Measurements from ENCODE around the gene BCAS1. TPM values are rescaled to one million over a fixed set of nuclear protein-coding genes. Genes with fewer than 3 reads are reported as not detected.

Gene BCAS1
- total and polyA plus RNA-seq, 12 donors, result 0.07 to 2.3 (median 0.13) TPM; not detected in 7

DNA sequence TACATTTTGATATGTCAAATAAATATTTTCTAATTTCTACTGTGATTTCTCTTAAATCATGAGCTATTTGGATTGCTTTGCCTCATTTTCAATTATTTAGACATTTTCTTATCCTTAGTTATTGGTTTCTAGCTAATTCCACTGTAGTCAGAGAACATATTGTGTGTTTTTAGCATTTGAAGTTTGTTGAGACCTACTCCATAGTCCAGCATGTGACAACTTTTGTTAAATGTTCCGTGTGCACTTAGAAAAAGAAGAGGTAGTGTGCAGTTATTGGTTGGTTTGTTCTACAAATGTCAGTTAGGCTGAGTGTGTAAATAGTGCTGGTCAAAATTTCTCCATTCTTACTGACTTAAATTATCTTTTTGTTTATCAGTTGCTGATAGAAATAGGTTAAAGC is 138.8 kb downstream of the BCAS1 start:
- 71 to 75% (median 74%) methylated on average over 1 of the region's 1 CpG for WGBS, 4 donors

DNA sequence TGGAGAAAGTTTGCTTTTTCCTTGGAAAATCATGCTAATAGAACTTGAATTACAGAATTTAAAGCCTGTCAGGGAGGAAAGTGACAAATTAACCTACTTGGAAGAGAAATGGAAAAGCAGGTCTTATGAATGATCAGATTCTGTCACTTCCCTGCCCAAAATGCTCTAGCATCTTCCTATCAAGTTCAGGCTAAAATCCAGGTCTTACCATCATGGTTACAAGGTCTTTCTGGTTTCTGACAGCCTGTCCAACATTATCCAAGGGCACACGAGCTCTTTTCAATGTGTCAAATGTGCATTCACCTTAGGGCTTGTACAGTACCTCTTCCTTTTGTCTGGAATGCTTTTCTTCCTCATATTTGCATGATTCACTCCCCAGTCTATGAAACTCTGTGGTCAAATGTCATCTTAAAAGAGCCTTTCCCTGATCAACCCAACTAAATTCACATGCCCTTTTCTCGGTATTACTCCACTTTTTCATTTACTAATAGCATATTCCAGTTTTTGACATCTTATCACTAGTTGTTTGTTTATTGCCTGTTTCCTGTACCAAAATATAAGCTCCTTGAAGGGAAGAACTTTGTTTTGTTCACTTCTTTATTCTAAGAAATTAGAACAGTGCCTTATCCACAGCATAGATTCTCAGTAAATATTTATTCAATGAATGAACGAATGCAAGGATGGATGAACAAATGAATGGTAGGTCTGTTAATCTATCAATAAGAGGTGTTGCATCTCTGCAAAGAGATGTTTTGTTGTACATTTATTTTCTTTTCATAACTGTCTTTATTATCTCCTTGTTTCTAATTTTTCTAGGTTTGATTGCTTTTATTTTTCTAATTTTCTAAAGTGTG is 139.5 kb downstream of the BCAS1 start:
- H3K27ac ChIP-seq, result no peak overlapping the region
- WGBS, 4 donors, result 52 to 64% (median 58%) methylated on average over 3 of the region's 3 CpGs

More for the DNA sequence above, 138.8 kb downstream of the BCAS1 start:
- intact Hi-C loops (cut with DNase I), result no loop called here
- Histone ChIP-seq H3K36me3 (replicated peaks in 1 of 2) (no peaks in the 10 kb centered on the region), H3K9me3 (replicated peaks in 1 of 3) (no peaks in the 10 kb centered on the region), H3K4me1 (replicated peaks in 1 of 2) (peaks cover 0 to 21% of the 10 kb centered on the region in 2 donors), H3K27me3 (no peaks in the 10 kb centered on the region), H3K27ac (no peak overlapping the region), H3K4me3 (no peak overlapping the region)
- no peak for DNase-seq
- TF ChIP-seq POLR2A (IDR thresholded peaks at IDR 0.05), result no peak
- TF ChIP-seq, protein P1, sequence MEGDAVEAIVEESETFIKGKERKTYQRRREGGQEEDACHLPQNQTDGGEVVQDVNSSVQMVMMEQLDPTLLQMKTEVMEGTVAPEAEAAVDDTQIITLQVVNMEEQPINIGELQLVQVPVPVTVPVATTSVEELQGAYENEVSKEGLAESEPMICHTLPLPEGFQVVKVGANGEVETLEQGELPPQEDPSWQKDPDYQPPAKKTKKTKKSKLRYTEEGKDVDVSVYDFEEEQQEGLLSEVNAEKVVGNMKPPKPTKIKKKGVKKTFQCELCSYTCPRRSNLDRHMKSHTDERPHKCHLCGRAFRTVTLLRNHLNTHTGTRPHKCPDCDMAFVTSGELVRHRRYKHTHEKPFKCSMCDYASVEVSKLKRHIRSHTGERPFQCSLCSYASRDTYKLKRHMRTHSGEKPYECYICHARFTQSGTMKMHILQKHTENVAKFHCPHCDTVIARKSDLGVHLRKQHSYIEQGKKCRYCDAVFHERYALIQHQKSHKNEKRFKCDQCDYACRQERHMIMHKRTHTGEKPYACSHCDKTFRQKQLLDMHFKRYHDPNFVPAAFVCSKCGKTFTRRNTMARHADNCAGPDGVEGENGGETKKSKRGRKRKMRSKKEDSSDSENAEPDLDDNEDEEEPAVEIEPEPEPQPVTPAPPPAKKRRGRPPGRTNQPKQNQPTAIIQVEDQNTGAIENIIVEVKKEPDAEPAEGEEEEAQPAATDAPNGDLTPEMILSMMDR (IDR thresholded peaks at IDR 0.05), result no peak

DNA sequence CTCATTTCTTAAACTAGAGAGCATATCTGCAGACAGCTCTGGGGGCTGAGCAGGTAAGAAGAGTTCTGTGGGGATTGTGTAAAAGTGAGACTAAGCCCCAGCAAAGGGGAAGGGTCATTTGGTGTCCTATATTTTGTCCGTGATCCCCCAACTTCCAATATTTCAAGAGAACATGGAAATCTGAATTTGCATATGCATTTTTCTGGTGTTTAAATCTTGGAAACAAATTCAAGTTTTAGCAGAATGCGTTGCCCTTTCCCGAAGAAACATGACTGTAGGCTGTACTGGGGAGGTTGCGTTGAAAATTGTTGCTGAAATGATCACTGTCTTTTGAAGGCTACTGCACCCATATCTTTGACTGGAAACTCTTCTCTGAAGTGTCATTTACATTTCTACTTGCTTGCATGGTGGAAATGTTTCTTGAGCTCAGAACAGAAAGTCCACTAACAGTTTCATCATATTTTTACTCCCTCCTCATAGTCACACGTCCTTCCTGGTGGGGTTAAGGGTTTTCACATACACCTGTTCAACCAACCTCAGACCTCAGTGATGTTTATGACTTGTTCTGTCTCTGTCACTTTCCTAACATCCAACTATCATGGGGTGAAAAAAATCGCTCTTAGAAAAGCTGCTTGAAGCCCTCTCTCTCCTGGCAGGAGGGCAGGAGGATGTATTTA is 140.3 kb downstream of the BCAS1 start:
- Histone ChIP-seq H3K27ac (no peak overlapping the region), H3K4me3 (no peak overlapping the region), H3K4me1 (replicated peaks in 1 of 2) (peaks cover 0 to 14% of the 10 kb centered on the region in 2 donors), H3K9me3 (replicated peaks in 1 of 3) (no peaks in the 10 kb centered on the region), H3K27me3 (no peaks in the 10 kb centered on the region), H3K36me3 (replicated peaks in 1 of 2) (no peaks in the 10 kb centered on the region)
- TF ChIP-seq, protein P1 (IDR thresholded peaks at IDR 0.05), result no peak
- TF ChIP-seq POLR2A (IDR thresholded peaks at IDR 0.05), result no peak
- DNase-seq, result no peak
- 76 to 83% (median 78%) methylated on average over 6 of the region's 6 CpGs for WGBS, 4 donors
- intact Hi-C loops (cut with DNase I), result no loop called here

More for the DNA sequence above, 139.5 kb downstream of the BCAS1 start:
- TF ChIP-seq POLR2A (IDR thresholded peaks at IDR 0.05), result no peak
- TF ChIP-seq, protein P1 (IDR thresholded peaks at IDR 0.05), result no peak
- intact Hi-C loops (cut with DNase I), result no loop called here
- H3K9me3 ChIP-seq (replicated peaks in 1 of 3), result no peaks in the 10 kb centered on the region
- DNase-seq, result no peak
- no peak overlapping the region for H3K4me3 ChIP-seq
- H3K4me1 ChIP-seq (replicated peaks in 1 of 2), result peaks cover 0 to 18% of the 10 kb centered on the region in 2 donors
- no peaks in the 10 kb centered on the region for H3K27me3 ChIP-seq
- no peaks in the 10 kb centered on the region for H3K36me3 ChIP-seq (replicated peaks in 1 of 2)

DNA sequence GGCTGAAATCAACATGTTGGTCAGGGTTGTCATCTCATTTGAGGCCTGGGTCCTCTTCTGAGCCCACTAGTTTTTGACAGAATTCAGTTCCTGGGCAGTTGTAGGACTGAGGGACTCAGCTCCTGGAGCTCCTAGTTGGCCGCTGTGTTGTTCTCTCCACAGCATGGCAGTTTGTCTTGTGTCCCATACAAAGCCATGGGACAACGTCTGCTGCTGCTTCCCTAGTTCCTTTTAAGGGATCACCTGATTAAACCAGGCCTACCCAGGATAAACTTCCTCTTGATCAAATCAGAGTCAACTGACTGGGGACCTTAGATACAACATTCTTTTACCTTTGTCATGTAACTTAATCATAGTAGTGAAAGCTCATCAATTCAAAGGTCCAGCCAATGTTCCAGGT is 141.0 kb downstream of the BCAS1 start:
- Histone ChIP-seq H3K27me3 (no peaks in the 10 kb centered on the region), H3K4me3 (no peak overlapping the region), H3K27ac (no peak overlapping the region), H3K36me3 (replicated peaks in 1 of 2) (no peaks in the 10 kb centered on the region), H3K9me3 (replicated peaks in 1 of 3) (no peaks in the 10 kb centered on the region), H3K4me1 (replicated peaks in 1 of 2) (peaks cover 0 to 6% of the 10 kb centered on the region in 2 donors)
- TF ChIP-seq, protein P1 (IDR thresholded peaks at IDR 0.05), result no peak
- TF ChIP-seq POLR2A (IDR thresholded peaks at IDR 0.05), result no peak
- intact Hi-C loops (cut with DNase I), result no loop called here
- DNase-seq, result no peak
- WGBS, 4 donors, result 71 to 90% (median 76%) methylated on average over 2 of the region's 2 CpGs

Data from adrenal gland (tissue), 12 donors.